Measurements from ENCODE around the gene TAF1. TPM values are rescaled to one million over a fixed set of nuclear protein-coding genes. Genes with fewer than 3 reads are reported as not detected.

Gene TAF1
- total RNA-seq, 2 experiments from 2014 or later: 24.3 to 26.3 TPM

DNA sequence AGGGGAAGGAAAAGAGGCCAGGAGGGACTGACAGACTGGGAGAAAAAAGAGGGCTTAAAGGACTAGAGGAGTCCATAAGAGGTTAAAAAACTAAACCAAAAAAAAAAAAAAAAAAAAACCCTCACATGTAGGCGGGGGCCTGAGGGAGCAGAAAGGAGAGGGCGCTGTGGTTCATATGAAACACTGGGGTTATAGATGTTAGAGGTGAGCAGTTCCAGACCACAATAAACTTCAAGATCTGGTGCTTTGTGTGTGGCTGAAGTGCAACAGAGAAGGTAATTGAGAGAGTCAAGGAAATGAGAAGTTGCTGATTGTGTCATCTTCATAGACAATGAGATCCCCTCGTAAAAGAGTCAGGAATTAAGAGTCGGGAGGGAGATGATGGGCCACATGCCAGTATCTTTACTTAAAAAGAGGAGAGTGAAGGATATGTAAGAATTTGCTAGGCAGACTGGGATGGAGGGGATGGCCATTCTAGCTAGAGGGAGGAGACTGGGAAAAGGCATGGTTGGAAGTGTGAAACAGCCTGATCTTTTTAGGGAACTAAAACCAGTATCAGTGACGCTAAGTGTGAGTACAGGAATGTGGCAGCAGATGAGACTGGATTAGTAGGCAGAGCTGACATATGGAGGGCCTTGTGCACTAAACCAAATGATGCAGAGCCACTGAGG is 148.3 kb downstream of the TAF1 start:
- H3K27ac Mint-ChIP-seq: peak overlapping the region; percentile 26
- no peaks in the 10 kb centered on the region for H3K36me3 Mint-ChIP-seq
- intact Hi-C loops (cut with micrococcal nuclease): no loop called here
- peak; percentile 52 for DNase-seq
- ChIA-PET CTCF (interaction anchor here (0.6 to 1.6 kb wide), 5 partner anchors 12 to 71 kb away, joined by 3 to 7 read pairs (median 3); no protein-coding TSS in a partner anchor), POLR2A (interaction anchor here (1.6 kb wide), 1 partner anchor 17 kb away, joined by 5 read pairs; no protein-coding TSS in a partner anchor)
- peaks cover 16% of the 10 kb centered on the region for H3K4me1 Mint-ChIP-seq (ENCODE audit: low read depth)
- peaks cover 3% of the 10 kb centered on the region for H3K9me3 Mint-ChIP-seq
- H3K27me3 Mint-ChIP-seq: no peaks in the 10 kb centered on the region
- peak overlapping the region; percentile 11 for H3K4me3 Mint-ChIP-seq

DNA sequence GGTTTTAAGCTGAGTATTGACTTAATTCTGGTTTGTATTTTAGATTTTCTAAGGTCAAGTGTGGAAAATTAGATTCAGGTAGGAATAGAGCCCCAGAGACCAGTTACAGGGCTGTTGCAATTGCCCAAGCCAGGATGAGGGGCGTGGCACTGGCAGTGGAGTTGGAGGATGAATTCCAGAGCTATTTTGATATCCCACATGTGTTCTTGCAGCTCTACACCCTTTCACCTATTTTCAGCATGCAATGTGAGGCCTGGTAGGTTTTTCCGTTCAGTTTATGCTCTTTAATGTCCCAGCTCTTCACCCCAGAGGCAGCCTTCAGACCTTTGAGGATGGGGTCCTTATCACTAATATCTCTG is 148.9 kb downstream of the TAF1 start:
- peaks cover 3% of the 10 kb centered on the region for H3K9me3 Mint-ChIP-seq
- H3K36me3 Mint-ChIP-seq: no peaks in the 10 kb centered on the region
- ChIA-PET CTCF (interaction anchor here (0.6 to 1.6 kb wide), 4 partner anchors 16 to 137 kb away, joined by 3 to 7 read pairs (median 3); no protein-coding TSS in a partner anchor), POLR2A (interaction anchor here (1.6 kb wide), 1 partner anchor 17 kb away, joined by 5 read pairs; no protein-coding TSS in a partner anchor)
- intact Hi-C loops (cut with micrococcal nuclease): no loop called here
- no peak overlapping the region for H3K4me3 Mint-ChIP-seq
- no peak for DNase-seq
- no peaks in the 10 kb centered on the region for H3K27me3 Mint-ChIP-seq
- no peak overlapping the region for H3K27ac Mint-ChIP-seq
- peaks cover 16% of the 10 kb centered on the region for H3K4me1 Mint-ChIP-seq (ENCODE audit: low read depth)

Other genes with a start within 250 kb of the TAF1 start
- 10 to 100 TPM; 46.9 to 50.1 TPM for gene MED12, start 247.8 kb upstream of the TAF1 start, total RNA-seq
- under 1 TPM; 0.58 to 0.86 TPM for gene NLGN3, start 221.5 kb upstream of the TAF1 start, total RNA-seq
- gene GJB1, start 143.1 kb upstream of the TAF1 start, total RNA-seq: not detected
- gene ZMYM3, start 112.2 kb upstream of the TAF1 start, total RNA-seq: 10 to 100 TPM; 17.2 to 17.5 TPM
- 100 to 1,000 TPM; 450 to 460 TPM for gene NONO, start 82.7 kb upstream of the TAF1 start, total RNA-seq
- 1 to 10 TPM; 4.8 to 5.6 TPM for gene ITGB1BP2, start 64.6 kb upstream of the TAF1 start, total RNA-seq
- 100 to 1,000 TPM; 280 to 304 TPM for gene OGT, start 166.7 kb downstream of the TAF1 start, total RNA-seq
- gene GCNA, start 212.1 kb downstream of the TAF1 start, total RNA-seq: 1 to 10 TPM; 3.2 to 3.4 TPM

Measured in activated CD4-positive, alpha-beta memory T cell treated with anti-CD3 and anti-CD28 coated beads for 36 hours (primary cell).